Adipose tissue (tissue), 3 donors: ENCODE measurements around the gene CD79B. TPM values are rescaled to one million over a fixed set of nuclear protein-coding genes. Genes with fewer than 3 reads are reported as not detected.
"Not testable (repeated sequence)": the region's sequence is repeated elsewhere in the genome, so short reads cannot be mapped to it uniquely, and the experiment has no call there.

ENCODE experiments used
- H3K27ac ChIP-seq: one replicate; pipeline ENCODE4 v1.5.1; 2013; ENCODE audit warnings: low read depth, low read length
- WGBS, 3 donors: extraction: QIAGEN DNeasy Blood & Tissue Kit; methylation state at CpG; one replicate each; pipeline ENCODE4 v1.1.7; 2013; 5-methylcytosine and 5-hydroxymethylcytosine counted together
- polyA plus RNA-seq, 3 donors: library from polyadenylated mRNA; stranded (reverse); fragments of 200-250 nt; gene quantifications; one replicate each; pipeline ENCODE4 v1.2.3, GENCODE V29; 2013
- donor health status: healthy with polysubstance abuse.
- donor health status: Bipolar disorder and iron deficiency.
- donor health status: healthy.

CD79B gene
- polyA plus RNA-seq, 3 donors = 2.7 to 6.3 (median 5.2) TPM

GRCh38 chr17:63896524-63897354 lies 35.4 kb downstream of the CD79B start, which contains the start of gene CSH1:
TSS of gene CSH1 (minus strand) at chr17:63896574. CDS start at chr17:63896511, 63 bp downstream.
- WGBS, 3 donors = 88 to 92% (median 88%) methylated on average over 5 to 10 of the region's 14 CpGs
- not testable (repeated sequence) for H3K27ac ChIP-seq

- not testable (repeated sequence) for H3K27ac ChIP-seq
- WGBS, 3 donors = 90 to 97% (median 91%) methylated on average over 5 to 8 of the region's 10 CpGs
These were observed 37.3 kb downstream of the CD79B start for GRCh38 chr17:63894821-63895220.

- not testable (repeated sequence) for H3K27ac ChIP-seq
- 64 to 68% (median 64%) methylated on average over 3 of the region's 3 CpGs for WGBS, 3 donors
These were observed 38.1 kb downstream of the CD79B start for GRCh38 chr17:63894021-63894420.

GRCh38 chr17:63892316-63893037 lies 39.7 kb downstream of the CD79B start:
- H3K27ac ChIP-seq = not testable (repeated sequence)
- WGBS, 3 donors = 62 to 64% (median 64%) methylated on average over 10 to 11 of the region's 11 CpGs

- not testable (repeated sequence) for H3K27ac ChIP-seq
- 28 to 35% (median 33%) methylated on average over 13 of the region's 13 CpGs for WGBS, 3 donors
These were observed 42.9 kb downstream of the CD79B start for GRCh38 chr17:63889026-63889848.

GRCh38 chr17:63885119-63885518 lies 47.0 kb downstream of the CD79B start:
- WGBS, 3 donors = 93 to 94% (median 93%) methylated on average over 11 of the region's 11 CpGs
- not testable (repeated sequence) for H3K27ac ChIP-seq

GRCh38 chr17:63882626-63883126 lies 49.5 kb downstream of the CD79B start:
- H3K27ac ChIP-seq = not testable (repeated sequence)
- WGBS, 3 donors = 77 to 82% (median 78%) methylated on average over 9 of the region's 9 CpGs

- no peak within 1 kb of the TSS for H3K27ac ChIP-seq
- 28 to 43% (median 36%) methylated on average over 12 to 15 of the region's 15 CpGs for WGBS, 3 donors
These were observed 50.1 kb downstream of the CD79B start, which contains the start of gene GH2 for GRCh38 chr17:63881935-63882601. TSS of gene GH2 (minus strand) at chr17:63881944. CDS start at chr17:63881801, 143 bp downstream.

- not testable (repeated sequence) for H3K27ac ChIP-seq
- 63 to 79% (median 66%) methylated on average over 11 of the region's 11 CpGs for WGBS, 3 donors
These were observed 50.8 kb downstream of the CD79B start for GRCh38 chr17:63881337-63881736.

- H3K27ac ChIP-seq = no peak overlapping the region
- WGBS, 3 donors = 75 to 86% (median 85%) methylated on average over 12 of the region's 12 CpGs
These were observed 51.4 kb downstream of the CD79B start for GRCh38 chr17:63880706-63881105.

Other genes starting within 250 kb of the CD79B start
- gene LIMD2, start 232.2 kb downstream of the CD79B start, polyA plus RNA-seq = 10 to 100 TPM; 10.4 to 18.8 (median 14.2) TPM
- 10 to 100 TPM; 10.7 to 17.5 (median 16.6) TPM for gene STRADA, start 190.5 kb downstream of the CD79B start, polyA plus RNA-seq
- gene CCDC47, start 158.7 kb downstream of the CD79B start, polyA plus RNA-seq = 10 to 100 TPM; 24.0 to 67.4 (median 35.6) TPM
- gene DDX42, start 158.2 kb downstream of the CD79B start, polyA plus RNA-seq = 10 to 100 TPM; 63.1 to 93.2 (median 71.4) TPM
- 100 to 1,000 TPM in 2 of 3 donors, 10 to 100 TPM in 1; 78.4 to 204 (median 141) TPM for gene PSMC5, start 104.9 kb downstream of the CD79B start, polyA plus RNA-seq
- 10 to 100 TPM; 14.5 to 21.9 (median 21.3) TPM for gene FTSJ3, start 104.7 kb downstream of the CD79B start, polyA plus RNA-seq
- 10 to 100 TPM; 60.3 to 91.2 (median 62.3) TPM for gene SMARCD2, start 89.6 kb downstream of the CD79B start, polyA plus RNA-seq
- not detected for gene CSH2, start 58.7 kb downstream of the CD79B start, polyA plus RNA-seq
- not detected for gene GH2, start 50.4 kb downstream of the CD79B start, polyA plus RNA-seq
- not detected for gene CSH1, start 35.8 kb downstream of the CD79B start, polyA plus RNA-seq
- not detected for gene CSHL1, start 21.1 kb downstream of the CD79B start, polyA plus RNA-seq
- gene GH1, start 13.5 kb downstream of the CD79B start, polyA plus RNA-seq = not detected
- 10 to 100 TPM in 2 of 3 donors, 1 to 10 TPM in 1; 1.8 to 25.6 (median 11.1) TPM for gene SCN4A, start 40.6 kb upstream of the CD79B start, polyA plus RNA-seq
- 1 to 10 TPM in 1 of 3 donors, under 1 TPM in 2; 0.09 to 1.1 (median 0.45) TPM for gene PRR29, start 66.0 kb upstream of the CD79B start, polyA plus RNA-seq
- 10 to 100 TPM; 13.0 to 87.0 (median 63.9) TPM for gene ICAM2, start 88.3 kb upstream of the CD79B start, polyA plus RNA-seq
- 10 to 100 TPM in 1 of 3 donors, 1 to 10 TPM in 2; 2.0 to 26.5 (median 9.3) TPM for gene ERN1, start 197.8 kb upstream of the CD79B start, polyA plus RNA-seq